ENCODE measurements around the gene HHAT.

The HHAT gene

GRCh38 chr1:210722410-210723081, 393.8 kb downstream of the HHAT start:
- no peak for DNase-seq (ENCODE audit: low read depth)

- no peak for DNase-seq (ENCODE audit: low read depth)
Measured at GRCh38 chr1:210723646-210724045, 394.9 kb downstream of the HHAT start.

- DNase-seq (ENCODE audit: low read depth), result no peak
Measured at GRCh38 chr1:210724768-210725167, 396.1 kb downstream of the HHAT start.
